ENCODE measurements around the gene LMBRD2.
A peak's percentile ranks its signal among the peaks of the same experiment; 100 is the strongest.
"Not testable (repeated sequence)": the region's sequence is repeated elsewhere in the genome, so short reads cannot be mapped to it uniquely, and the experiment has no call there.

Gene LMBRD2

DNA sequence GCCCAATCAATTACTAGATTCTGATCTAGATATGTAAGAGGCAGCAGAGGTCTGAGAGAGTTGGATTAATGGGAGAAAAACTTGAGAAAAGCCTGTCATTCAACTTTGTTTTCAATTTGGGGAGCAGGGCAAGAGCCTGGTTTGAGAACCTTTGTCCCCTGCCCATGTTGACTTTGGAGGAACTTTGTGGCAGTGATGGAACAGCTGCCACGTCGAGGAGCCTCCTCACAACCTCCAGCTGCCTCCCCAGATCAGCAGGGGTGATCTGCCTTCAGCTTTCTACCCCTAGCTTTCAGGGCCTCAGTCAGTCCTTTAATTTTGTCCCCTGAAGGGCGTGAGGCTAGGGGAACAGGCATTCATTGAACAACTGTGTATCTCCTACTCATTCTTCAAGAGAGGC, 8.9 kb upstream of the LMBRD2 start:
- no peak for DNase-seq

DNA sequence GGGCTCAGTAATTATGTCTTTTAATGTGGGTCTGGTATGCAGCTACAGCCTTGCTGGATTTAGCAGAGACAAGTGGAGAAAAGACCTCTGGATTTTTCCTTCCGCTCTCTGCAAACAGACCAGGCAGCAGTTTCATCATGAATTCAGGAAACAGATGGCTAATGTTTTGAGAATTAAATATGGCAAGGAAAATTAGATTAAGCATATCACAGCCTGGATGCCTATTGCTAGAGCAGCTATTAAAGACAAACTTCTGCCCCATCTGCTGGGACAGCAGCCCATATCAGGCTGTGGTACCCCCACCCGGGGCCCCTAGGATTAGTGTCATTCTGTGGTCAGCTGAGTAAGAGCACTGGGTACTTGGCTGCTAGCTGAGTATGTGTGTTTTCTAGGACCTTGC, 6.5 kb upstream of the LMBRD2 start:
- DNase-seq: no peak

DNA sequence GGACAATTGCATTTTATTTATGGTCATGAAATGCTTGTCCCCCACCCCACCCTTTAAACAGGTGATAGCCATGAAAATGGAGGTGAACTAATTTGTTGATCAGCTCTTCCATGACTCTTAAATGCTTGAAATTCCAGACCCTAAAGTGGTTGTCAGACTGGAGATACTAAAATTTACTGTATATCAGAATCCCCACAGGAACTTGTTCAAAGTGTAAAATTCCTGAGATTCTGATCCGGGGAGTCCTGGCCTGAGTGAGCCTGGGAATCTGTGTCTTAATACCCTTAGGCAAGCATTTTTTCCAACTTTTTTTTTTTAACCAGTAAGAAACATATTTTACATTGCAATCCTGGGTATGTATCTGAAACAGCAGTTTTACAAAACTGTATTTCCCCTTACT, 4.9 kb upstream of the LMBRD2 start:
- DNase-seq: no peak

DNA sequence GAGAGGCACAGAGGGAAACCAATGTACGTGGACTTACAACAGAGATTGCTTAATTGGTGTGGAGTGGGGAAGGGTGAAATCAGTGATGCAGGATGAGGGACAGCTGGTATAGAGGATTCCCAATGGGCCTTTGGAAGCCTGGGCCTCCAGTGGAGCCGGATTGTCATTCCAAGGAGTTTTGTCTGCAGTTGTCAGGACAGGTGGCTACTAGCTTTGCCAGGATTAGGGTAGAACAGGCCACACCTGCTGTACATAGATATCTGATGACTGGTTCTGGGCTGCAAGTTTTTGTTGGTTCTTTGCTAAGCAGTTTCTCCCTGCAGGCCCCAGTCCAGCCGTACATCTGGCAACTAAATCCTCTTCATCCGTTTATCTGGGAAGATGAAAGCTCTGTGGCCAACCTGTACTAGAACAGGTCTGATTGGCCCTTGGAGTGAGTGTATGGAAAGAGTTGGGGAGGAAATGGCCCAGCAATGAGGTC, 4.5 kb upstream of the LMBRD2 start:
- no peak for DNase-seq

DNA sequence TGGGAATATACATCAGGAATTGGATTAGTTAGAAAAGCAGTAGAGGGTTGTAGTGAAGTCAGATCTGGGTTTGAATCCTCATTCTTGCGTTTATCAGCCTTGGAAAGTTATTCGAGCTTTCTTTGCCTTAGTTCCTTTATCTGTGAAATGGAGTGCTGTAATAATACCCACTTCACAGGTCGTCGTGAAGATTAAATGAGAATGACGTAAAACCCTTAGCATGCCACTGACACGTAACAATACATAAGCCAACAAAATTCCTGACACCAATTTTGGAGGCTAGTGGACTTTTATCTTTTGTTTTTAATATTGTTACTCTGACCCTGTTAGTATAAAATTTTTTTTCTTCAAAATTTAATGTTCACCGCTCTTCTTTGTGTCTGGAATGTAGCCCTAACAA, 3.6 kb upstream of the LMBRD2 start:
- no peak for DNase-seq

DNA sequence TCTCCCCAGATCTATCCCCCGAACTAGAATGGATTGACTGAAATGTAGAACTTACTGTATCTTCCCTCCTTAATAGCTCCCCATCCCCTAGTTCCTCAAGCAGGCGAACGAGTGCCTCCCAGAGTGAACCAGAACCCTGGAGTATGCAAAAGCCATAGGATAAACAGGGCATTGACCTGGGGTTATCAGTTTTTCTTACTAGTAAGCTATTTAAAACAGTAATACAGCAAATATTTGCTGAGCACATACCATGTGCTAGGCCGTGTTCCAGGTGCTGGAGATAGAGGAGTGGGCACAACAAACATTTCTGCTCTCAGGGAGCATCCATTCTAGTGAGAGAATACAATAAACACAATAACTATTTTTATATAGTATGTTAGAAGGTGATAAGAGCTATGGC, 2.0 kb upstream of the LMBRD2 start:
- DNase-seq: no peak

DNA sequence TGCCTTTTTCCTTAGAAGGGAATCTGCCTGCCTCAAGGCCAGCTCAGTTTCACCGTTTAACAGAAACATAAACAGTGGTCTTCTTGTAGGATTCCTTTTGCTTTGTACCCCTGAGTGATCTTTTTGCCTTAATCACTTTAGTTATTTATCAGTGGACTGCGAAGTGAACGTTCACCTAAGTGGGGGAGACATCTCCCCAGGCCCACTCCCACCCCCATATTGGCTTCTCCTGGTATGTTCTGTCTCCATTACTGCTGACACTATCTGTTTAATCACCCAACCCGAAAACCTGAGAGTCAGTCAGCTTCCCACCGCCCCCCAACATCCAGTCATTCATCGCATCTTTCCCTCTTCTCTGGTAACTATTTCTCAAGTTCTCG, 1.6 kb upstream of the LMBRD2 start:
- DNase-seq: no peak

DNA sequence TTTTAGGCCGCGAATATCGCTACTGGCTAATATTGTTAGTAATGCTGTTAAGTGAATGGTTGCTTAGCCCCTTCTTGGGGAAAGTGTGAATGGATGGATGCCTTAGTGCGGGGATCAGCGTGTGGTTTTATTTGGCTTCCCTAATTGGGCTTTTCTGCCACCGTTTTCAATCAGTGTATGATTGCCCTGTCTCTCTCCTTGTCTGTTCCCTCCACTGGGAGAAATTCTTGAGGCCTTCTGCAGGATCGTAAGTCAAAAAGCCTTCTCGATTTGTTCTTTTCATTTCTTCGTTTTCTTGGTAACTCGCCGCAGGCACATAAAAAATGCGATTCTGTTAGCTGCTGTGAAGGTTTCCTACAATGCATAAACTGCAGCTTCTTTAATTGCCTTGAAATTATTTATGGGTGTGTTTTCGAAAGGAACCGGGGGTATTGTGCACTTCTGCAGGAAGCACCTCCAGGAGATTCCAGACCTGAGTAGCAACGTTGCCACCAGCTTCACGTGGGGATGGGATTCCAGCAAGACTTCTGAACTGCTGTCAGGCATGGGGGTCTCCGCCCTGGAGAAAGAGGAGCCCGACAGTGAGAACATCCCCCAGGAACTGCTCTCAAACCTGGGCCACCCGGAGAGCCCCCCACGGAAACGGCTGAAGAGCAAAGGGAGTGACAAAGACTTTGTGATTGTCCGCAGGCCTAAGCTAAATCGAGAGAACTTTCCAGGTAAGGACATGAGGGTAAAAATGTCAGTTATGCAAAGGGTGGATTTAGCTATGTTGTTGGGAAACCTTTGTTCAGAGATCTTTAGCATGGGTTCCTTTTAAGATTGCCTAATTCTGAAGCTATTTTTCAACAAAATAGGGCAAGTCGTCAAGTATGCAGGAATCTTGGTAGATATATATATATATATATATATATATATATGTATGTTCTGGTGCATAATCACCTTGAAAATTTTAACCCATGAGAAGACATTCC, 924 bp upstream of the LMBRD2 start:
- DNase-seq: peak; percentile 53

DNA sequence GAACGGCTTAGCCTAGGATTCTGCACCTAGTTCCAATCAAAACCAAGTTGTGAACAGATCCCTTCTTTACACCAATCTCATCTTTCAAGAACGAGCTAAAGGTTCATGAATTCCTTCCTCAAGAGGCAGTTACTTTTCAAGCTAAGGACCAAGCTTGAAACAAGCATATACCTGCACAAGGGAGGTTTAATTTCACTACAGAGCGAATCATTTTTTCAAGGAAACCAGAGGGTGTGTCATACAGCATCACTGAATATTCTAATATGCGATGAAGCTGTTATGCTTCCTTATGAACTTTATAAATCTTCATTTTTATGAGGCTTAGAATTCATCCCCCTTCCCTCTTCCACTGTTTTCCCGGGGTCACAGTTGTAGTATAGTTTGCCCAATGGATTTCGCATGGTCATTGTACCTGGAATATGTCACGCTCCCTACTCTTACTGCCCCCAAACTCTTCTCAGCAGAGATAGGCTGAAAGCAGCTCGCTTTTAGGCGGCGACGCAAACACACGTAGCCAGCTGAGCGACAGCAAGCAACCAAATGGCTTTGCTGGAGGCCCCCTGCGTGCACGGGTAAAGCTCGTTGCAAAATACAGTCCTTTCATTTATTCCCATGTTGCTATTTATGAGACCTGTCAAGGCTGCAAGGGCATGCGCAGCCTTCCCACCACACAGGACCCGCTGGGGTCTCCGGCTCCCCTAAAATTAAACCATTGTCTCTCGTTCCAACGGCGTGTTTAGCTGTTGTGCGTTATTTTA, 832 bp downstream of the LMBRD2 start:
- DNase-seq: peak; percentile 79

DNA sequence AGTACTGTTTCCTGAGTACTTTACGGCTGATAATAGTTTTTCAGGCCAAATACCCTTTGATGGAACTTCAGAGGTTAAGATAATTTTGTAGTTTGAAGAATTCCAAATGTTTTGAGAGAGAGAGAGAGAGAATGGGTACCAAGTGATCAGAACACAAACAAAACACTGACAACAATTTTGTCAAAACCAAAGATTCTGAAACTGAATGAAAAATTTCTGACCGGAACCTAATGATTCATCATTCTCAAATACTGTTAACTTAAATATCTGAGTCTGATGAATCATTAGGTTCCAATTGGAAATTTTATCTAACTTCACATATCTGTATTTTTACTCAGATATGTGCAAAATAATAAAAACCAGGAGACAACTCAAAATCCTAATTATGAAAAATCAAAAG, 4.0 kb downstream of the LMBRD2 start:
- no peak for DNase-seq

DNA sequence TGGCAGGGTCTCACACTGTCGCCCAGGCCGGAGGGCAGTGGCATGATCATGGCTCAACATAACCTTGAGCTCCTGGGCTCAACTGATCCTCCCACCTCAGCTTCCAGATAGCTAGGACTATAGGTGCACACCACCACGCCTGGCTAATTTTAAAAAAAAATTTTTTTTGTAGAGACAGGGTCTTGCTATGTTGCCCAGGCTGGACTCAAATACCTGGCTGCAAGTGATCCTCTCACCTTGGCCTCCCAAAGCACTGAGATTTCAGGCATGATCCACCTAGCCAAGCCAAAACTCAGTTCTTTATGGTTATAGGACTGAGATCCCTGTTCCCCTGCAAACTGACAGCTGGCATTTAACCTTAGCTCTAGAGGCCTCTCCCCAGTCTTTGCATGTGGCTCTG, 5.3 kb downstream of the LMBRD2 start:
- no peak for DNase-seq

DNA sequence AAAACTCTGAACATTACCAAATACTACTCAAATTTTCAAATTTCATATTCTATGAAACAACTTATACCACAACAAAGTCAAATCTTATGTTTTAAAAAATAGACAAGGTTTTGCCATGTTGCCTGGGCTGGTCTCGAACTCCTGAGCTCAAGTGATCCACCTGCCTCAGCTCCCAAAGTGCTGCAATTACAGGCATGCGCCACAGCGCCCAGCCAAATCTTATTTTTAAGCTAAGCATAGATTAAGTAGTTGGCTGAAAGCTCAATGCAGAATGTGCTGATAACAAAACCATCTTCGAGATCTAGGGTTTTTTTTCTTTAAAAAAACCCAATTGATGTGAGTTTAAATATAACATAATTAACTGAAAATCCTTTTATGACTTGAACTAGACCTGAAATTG, 6.4 kb downstream of the LMBRD2 start:
- DNase-seq: no peak

DNA sequence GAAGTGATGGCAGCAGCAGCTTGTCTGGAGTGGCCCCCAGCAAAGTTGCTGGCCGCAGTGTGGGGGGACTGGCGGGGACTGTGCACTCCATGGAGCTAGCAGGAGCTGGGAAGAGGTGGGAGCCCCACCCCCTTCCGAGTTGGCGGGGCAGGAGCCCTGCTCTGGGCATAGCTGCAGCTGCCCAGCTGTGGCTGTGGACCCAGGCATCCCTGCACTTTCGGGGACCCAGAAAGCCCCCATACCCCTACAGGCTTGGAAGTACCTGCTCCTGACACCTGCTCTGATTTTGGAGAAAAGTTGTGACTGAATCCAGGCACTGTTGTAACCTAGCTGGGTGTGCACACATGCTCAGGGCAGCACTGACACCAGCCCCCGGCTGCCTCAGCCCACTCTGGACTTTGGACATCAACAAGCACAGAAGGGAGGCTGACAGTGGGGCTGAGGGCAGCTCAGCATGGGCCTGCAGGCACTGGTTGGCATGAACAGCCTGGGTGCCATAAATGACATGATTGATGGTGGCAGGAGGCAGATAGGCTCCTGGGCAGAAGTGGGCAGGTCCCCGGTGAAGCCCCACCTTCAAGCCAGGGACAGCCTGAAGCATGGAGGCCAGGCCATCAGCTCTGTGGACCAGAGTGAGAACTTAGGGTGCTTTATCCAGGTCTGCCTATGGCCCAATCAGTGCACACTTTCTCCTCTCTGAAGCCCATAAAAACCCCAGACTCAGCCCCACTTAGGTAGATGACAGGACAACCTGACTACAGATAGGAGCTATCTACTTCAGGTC, 12.6 kb downstream of the LMBRD2 start:
- DNase-seq: no peak

DNA sequence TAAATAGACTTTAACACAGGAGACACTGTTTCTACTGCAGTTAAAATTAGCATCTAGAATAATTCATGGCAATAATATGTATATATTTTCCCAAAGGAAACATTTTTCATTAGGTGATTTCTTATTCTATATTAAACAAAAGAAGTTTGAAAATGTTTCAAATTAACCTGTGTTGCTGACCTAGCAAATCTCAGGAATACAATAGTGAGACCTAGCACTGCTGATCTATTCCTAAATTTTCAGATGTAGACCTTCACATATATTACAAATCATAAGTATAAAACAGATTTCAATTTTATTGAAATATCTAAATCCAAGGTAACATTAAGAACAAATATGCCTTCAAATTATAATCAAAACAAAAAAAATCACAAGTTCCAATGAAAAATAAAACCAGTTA, 15.1 kb downstream of the LMBRD2 start:
- DNase-seq: no peak

DNA sequence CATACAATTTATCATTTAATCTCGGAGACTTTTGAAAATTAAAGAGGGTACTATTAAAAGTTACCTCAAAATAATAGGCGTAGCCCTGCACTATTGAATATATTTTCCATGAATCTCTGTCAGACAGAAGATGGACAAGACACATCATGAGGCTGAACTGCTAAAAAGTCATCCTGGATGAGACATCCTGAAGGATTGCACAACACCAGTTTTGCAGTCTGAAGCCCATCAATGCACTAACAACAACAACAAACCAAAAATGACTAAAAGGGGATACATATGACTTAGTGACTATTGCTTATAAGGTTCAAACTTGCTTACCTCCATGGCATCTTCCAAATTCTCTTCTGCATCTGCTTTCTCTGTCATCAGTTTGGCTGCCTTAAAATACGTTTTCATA, 15.7 kb downstream of the LMBRD2 start:
- DNase-seq: no peak

DNA sequence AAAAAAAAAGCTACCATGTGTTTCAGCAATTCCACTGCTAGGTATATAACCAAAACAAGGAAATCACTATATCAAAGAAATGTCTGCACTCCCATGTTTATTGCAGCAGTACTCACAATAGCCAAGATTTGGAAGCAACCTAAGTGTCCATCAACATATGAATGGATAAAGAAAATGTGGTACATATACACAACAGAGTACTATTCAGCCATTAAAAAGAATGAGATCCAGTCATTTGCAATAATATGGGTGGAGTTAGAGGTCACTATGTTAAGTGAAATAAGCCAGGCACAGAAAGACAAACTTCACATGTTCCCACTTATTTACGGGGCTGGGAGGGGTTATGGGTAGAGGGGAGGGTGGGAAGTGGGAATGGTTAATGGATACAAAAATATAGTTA, 18.7 kb downstream of the LMBRD2 start:
- not testable (repeated sequence) for DNase-seq

DNA sequence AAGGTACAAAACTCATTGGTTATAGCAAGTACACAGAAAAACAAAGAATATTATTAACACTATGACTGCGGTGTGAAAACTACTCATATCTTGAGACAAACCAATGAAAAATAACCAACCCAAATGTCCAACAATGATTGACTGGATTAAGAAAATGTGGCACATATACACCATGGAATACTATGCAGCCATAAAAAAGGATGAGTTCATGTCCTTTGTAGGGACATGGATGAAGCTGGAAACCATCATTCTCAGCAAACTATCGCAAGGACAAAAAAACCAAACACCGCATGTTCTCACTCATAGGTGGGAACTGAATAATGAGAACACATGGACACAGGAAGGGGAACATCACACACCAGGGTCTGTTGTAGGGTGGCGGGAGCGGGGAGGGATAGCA, 22.0 kb downstream of the LMBRD2 start:
- not testable (repeated sequence) for DNase-seq

DNA sequence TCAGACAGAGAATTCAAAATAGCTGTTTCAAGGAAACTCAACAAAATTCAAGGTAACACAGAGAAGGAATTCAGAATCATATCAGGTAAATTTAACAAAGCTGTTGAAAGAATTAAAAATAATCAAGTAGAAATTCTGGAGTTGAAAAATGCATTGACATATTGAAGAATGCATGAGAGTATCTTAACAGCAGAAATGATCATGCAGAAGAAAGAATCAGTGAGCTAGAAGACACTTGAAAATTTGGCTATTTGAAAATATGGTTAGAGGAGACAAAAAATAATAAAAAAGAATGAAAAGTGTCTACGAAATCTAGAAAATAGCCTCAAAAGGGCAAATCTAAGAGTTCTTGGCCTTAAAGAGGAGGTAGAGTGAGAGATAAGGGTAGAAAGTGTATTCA, 22.9 kb downstream of the LMBRD2 start:
- DNase-seq: no peak

DNA sequence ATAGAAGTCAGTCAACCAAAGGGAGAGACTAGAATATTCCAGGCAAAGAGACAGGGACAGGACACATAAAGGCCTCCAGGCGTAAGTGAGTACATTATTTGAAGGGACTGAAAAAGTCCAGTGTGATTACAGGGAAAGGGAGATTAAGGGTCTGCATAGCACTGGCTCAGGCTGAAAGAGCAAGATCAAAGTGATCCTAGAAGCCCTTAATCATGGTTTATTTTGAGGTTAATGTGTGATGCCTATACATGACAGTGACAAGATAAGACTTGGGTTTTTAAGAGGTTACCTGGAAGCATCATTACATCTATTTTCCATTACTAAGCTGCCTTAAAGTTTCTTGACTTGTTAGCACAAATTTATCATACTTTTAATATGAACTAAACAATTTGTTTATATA, 25.8 kb downstream of the LMBRD2 start:
- DNase-seq: no peak

DNA sequence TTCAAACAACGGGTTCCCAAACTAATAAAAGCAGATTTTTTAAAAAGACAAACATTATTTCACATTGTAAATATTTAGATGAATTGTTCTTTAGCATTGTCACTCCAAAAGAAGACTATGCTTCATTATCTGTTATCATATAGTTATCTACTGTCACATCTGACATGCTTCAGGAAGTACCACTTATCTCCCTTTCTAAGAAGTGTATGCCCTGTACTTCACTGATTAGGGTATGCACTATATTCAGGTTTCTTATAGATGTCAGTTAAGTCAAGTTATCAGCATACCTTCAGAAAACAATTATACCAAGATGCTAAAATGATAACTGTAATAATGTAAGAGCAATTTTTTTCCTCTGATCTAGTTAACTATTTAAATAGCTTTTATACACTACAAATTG, 40.4 kb downstream of the LMBRD2 start:
- DNase-seq: no peak

DNA sequence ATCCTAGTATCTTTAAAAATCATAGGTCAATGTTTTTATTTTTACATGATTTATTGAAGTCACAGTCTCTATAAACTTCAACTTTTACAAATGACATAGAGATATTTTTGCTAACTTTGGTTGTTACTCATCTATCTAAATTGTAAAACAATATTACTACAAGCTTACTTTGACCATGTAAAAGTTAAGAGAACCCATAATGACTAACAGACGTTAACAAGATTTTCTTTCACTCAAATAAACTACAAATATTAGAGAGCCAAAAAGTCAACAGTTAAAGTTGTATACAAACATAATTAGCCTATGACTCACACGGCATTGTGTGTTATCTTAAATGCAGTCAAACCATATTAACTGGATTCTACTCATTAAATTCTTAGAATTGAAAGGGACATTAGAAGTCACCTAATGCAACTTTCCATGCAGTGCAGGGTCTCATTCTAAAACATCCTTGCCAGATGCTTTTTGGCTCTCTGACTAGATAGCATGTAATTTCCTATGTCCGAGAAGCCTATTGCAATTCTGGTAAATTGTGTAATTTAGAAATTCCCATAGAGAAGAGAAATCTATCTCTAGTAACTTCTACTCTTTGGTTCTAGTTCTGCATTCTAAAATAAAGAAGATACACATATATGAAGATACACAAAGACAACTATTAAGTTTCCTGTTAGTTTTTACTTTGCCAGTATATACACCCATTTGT, 42.8 kb downstream of the LMBRD2 start:
- no peak for DNase-seq

DNA sequence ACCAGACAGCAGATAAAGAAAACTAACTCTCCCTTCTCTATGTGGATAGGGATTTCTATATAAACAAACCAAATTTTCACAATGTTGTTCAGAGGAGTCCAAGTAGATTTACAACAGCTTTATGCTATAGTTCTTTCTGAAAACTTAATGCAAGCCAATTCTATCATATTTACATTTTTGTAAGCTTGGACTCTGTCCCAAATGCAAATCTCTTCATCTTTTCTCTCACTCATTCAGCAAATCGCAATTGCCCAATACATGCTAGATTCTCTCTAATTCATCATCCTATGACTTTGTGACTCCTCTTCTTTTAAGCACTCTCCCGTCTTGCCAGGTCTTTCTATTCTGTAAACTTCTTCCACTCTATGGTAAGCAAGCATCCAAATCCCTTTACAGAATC, 45.9 kb downstream of the LMBRD2 start:
- DNase-seq: no peak

DNA sequence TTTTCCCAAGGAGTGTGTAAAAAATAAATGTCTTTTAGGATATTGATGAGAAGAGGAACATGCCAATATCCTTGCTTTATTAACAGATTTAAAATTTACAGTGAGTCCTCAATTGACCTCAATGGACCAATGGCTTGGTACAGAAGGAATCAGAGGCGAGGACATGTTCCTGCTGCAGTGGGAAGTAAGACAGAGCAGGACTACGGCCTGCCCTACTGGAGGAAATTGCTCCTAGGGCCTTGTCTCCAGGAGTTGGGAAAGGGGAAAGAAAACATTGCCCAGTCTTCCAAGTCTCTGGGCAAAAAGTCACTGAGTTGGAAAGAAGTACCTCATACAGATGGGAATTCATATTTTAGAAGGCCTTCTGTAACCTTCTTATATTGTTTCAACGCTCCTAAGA, 51.9 kb downstream of the LMBRD2 start:
- no peak for DNase-seq
